ENCODE measurements around the gene PAN3.

PAN3 gene

GRCh38 chr13:28316129-28316528, 177.8 kb downstream of the PAN3 start:
- no peak for DNase-seq

DNA sequence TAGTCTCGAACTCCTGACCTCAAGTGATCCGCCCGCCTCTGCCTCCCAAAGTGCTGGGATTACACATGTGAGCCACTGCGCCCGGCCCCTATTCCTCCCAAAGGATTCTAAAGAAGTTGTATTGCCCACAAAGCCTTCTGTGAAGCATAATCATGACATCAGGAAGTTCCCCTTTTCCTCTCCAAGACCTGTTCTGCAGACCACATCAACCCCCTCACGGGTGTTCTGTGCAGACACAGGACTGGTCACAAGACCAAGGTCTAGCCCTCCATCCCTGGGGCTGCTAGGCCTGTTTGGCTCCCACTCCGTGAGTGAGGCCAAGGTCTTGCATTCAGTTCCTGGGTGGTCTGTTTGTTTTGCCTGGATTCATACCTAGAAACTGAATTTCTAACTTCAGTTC, 178.5 kb downstream of the PAN3 start:
- no peak for DNase-seq

GRCh38 chr13:28318496-28318895, 180.2 kb downstream of the PAN3 start:
- DNase-seq = no peak

- no peak for DNase-seq
Observed at GRCh38 chr13:28319528-28319927, 181.2 kb downstream of the PAN3 start.

DNA sequence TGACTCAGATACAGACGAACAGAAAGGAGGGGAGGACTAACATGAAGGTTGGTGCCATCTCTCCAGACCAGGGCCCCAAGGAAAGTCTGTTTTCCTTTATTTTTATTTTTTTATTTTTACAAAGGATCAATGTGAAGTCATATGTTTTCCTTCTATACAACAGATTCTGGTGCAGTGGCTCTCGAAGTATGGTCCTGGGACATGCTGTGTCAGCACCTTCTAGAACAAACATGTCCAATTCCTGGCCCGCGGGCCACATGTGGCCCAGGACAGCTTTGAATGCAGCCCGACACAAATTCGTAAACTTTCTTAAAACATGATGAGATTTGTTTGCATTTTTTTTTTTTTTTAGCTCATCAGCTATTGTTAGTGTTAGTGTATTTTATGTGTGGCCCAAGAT, 181.9 kb downstream of the PAN3 start:
- DNase-seq = no peak

DNA sequence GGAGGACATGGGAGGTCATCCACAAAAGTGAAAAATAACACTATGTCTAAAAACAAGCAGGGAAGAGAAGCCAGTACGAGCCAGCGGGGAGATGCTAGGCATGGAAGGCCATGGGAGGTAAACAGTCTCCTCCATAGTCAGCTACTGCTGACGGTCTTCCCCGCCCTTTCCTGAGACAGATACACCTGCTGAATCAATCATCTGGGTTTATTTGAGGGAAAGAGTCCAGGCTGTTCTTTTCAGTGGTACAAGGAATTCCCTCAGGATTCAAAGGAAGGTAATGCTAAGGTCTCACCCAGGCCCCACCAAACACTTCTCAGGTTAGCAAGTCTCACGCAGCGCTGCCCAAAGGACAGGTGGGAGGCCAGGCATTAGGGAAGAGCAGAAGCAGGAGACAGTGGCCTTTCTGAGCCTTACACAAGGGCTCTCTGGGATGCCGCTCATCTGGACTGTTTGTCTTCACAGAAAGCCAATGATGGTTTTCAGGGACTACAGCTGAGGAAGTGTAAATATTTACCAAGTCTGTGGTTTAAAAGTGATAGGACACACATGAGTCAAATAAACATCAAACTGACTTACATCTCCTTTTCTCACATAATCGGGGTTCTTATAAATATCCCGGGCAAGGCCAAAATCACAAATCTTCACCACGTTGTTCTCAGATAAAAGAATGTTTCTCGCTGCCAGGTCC, 182.7 kb downstream of the PAN3 start:
- no peak for DNase-seq

DNA sequence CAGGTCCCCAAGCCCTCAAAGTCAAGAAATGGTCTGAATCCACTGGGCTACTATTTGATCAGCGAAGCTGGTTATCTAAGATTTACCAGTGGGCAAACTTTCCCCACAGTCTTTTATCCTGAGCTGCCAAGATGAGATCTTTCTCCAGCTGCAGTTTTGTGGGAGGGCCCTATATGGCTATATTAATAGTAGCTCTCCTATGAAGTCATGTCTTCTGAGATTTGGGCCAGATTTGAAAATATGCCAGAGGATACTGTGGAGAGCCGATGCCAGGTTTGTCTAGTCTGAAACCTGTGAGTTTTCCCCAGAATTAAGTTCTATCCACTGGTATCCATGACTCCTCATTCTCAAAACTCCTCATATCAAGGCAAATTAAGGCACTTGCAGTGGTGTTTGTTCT, 183.4 kb downstream of the PAN3 start:
- no peak for DNase-seq

DNA sequence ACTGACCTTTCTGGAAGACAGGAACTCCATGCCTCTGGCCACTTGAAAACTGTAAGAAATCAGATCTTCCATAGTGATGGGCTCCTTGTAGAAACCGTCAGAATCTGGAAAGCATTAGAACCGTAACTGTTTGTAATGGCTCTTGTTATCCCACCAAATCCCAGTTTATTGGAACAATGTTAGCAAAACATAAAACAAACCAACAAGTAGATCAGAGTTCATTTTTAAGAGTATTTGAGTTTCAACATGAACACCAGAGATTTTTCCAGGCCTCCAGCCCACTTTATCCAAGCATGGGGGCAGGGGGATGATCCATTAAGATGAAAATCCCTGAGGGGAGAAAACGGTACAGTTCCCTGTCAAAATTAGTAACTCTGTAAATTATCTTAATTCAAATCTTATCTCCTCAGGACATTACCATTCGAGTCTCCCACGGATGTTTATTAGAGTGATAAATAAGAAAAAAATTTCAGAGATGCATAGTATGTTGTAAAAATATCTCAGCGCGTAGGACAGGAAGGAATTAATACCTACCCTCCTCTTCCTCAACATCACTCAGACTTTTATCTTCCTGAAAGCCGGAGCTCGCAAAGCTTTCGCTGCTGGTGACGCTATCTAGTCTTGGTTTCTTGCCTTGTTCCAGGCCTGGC, 184.0 kb downstream of the PAN3 start:
- DNase-seq = no peak

DNA sequence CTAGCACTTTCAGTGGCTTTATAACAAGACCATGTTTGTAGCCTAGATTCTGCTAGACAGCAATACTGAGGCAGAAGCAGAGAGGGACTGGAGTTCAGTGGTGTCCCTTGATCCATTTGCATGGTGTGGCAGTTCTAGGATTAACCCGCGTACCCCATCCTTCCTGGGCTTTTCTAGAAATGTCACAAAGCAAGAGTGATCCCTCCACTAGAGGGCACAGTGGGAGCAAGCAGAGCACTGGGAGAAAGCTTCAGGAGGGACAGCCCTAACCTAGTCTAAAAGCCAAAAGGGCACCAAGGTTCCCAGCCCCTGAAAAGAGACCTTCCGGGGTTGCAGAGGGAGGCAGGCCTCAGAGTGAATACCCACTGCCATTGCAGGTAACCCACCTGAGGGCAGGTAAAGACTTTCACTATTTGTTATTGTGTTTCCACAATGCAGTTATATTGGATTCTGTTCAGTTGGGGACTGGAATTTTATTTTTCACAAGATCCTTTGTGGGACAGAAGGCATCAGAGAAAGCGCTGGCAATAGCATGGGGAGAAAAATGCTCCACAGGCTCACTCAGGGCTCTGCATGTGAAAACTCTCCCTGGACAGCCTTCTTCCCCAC, 185.9 kb downstream of the PAN3 start:
- no peak for DNase-seq

- DNase-seq = no peak
Observed at GRCh38 chr13:28325022-28325421, 186.7 kb downstream of the PAN3 start.

- DNase-seq = no peak
Observed at GRCh38 chr13:28326056-28326455, 187.7 kb downstream of the PAN3 start.

GRCh38 chr13:28327373-28328270, 189.3 kb downstream of the PAN3 start:
- no peak for DNase-seq

GRCh38 chr13:28328271-28328607, 189.9 kb downstream of the PAN3 start:
- no peak for DNase-seq

DNA sequence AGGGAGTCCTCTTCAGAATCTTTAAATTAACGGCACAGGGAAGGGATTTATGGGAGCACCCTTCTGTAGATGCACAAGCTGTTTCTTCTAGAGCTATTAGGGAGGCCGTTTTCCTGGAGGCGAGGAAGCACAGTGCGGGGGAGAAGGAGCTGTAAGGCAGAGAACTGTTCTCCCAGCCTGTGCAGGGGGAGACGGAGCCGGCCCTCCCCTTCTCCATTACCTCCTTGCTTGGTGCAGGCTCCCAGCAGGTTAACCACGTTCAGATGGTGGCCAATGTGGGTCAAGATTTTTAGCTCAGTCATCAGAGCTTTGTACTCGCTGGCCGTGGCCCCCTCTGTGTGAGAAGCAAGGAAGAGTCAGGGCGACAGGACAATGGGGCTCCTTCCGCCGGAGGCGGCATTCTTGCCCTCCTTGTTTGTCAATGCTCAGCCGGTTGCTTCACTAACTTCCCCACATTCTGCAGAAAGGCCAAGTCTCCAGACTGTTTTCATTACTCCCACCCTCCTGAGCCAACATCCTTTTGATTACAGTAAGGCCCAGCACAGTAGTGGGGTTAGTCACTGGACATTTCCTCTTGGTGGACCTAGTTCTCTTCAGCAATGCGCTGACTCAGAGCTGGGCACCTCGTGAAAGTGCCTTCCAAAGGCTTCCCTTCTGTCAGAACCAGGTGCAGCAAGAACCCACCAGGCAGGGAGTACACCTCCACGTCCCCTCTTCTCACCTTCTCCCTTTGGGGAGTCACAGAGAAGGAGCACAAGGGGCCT, 191.2 kb downstream of the PAN3 start:
- no peak for DNase-seq

- DNase-seq = no peak
Observed at GRCh38 chr13:28333204-28333881, 195.0 kb downstream of the PAN3 start.

- no peak for DNase-seq
Observed at GRCh38 chr13:28336193-28336657, 197.9 kb downstream of the PAN3 start.

- no peak for DNase-seq
Observed at GRCh38 chr13:28337166-28338005, 199.0 kb downstream of the PAN3 start.

DNA sequence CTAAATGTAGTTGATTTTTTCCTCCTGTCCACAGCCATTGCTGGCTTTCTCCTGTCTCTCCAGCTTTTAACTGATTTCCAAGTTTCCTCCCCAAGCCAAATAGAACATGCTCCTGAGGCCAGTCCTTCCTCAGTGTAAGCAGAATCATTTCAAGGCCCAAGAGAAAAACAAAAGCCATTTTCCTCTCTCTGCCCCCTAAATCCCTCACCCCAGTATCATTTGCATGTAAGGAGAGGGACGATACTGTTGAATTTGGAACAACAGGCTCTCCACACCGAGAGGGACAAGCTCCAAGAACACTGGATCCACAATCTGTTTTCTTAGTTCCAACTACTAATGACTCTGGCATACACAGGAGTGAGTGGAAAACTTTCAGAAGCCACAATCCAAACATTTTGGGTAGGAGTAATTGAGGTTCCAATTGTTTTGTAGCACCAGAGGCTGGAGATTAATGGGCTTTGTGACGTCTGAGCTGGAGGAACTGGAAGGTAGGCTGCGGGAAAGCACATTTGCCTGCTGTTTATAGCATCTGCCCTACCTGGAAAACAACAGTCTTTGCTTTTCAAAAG, 199.7 kb downstream of the PAN3 start:
- DNase-seq = no peak

DNA sequence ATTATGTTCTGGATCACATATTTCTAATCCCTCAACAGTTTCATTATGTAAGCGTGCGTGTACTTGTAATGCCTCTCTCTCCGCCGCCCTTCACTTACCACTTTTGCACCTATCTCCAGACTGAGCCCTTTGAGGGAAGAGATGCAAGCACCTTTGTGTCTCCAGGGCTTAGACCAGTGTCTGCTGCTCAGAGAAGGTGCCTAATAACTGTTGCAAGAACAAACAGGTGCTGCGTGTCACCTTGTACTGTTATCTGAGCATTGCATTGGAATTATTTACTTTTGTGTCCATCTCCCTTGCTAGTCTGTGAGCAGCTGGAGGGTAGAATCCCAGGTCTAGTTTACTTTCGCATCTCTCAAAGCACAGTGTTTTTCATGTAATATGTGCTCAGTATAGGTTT, 200.4 kb downstream of the PAN3 start:
- DNase-seq = no peak

DNA sequence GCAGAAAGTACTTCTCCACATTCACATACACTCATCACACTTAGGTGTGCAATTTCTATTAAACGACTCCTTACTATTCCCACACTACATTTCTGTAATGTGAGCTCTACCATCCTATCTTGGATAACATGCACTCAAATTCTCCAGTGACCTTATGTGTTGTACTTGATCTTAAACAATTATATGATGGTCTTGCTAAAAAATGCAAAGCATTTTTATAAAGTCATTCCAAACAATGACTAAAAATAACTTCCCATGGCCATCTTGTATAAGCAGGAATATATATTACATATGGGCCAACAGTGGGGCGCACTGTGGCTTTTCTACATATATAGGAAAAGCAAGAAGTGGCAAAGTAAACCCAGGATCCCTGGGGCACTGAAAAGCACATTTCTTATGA, 201.1 kb downstream of the PAN3 start:
- DNase-seq = no peak

Data from DMS79 (cell line).